HCT116 (cell line): ENCODE data around the gene C2CD3. TPM values are rescaled to one million over a fixed set of nuclear protein-coding genes. Genes with fewer than 3 reads are reported as not detected.

Source experiments
- ATAC-seq: fragments of 200-7000 bp; cut with Tn5 transposase; 2 replicates; pipeline ENCODE4 v1.9.1; 2020; ENCODE audit warnings: mild to moderate bottlenecking, moderate library complexity
- BruUV-seq: library from RNA; stranded (reverse); fragments of 400-500 nt; replicated peaks from 2 replicates; lab custom pipeline; 2021; lab: Mats Ljungman, UMichigan
- CTCF ChIA-PET: fragments of 300-600 bp; sonication (Branson Sonifier 250); formaldehyde crosslinking; loops from one replicate; lab custom pipeline; 2021; ENCODE audit warnings: antibody characterized with exemption; lab: Charles Lee
- POLR2A ChIA-PET: fragments of 300-600, 350-600 bp; sonication (Branson Sonifier 250); formaldehyde crosslinking; loops from one replicate; lab custom pipeline; 2021; ENCODE audit warnings: antibody characterized with exemption; lab: Charles Lee
- RAD21 ChIA-PET, 2 experiments: fragments of 300-600 bp; sonication (Branson Sonifier 250); formaldehyde crosslinking; loops; one replicate each; lab custom pipeline; 2023; ENCODE audit warnings: low total read pairs in 2 of 2; ENCODE audit not compliant: uncharacterized antibody in 2 of 2, unreplicated experiment in 2 of 2, low non-redundant PET in 1 of 2; lab: Charles Lee
- DNase-seq: peaks from one replicate; pipeline ENCODE4 v3.0.0-alpha.2; 2010; ENCODE audit warnings: low read depth, low spot score
- H2AFZ ChIP-seq: fragments of 200-600 bp; shearing (Covaris generic), sonication (generic); 2 replicates; pipeline ENCODE4 v1.6.1; 2017; ENCODE audit warnings: low read depth, mixed run types, mixed read lengths, antibody characterized with exemption, low read length; ENCODE audit not compliant: poor library complexity, severe bottlenecking
- H3K27ac ChIP-seq: 2 replicates; pipeline ENCODE4 v1.5.1; 2012; ENCODE audit warnings: low read depth, low read length
- H3K27me3 ChIP-seq: fragments of 200-600 bp; sonication (generic); 2 replicates; pipeline ENCODE4 v1.6.1; 2016; ENCODE audit warnings: mixed run types, low read length, mixed read lengths; ENCODE audit not compliant: insufficient read depth
- H3K36me3 ChIP-seq, 2 experiments: fragments of 200-500 bp in 1 of 2; fragments of 200-600 bp in 1 of 2; sonication (Bioruptor generic) in 1 of 2; sonication (generic) in 1 of 2; 2 replicates each; pipeline versions ENCODE4 v1.5.1 to v1.6.1; 2014 to 2016; ENCODE audit warnings: low read length in 2 of 2, inconsistent platforms in 1 of 2, mixed read lengths in 1 of 2, mixed run types in 1 of 2; ENCODE audit not compliant: insufficient read depth in 2 of 2, control insufficient read depth in 1 of 2
- H3K4me1 ChIP-seq, 2 experiments: fragments of 200-600 bp in 1 of 2; sonication (generic) in 1 of 2; 2 replicates each; pipeline versions ENCODE4 v1.5.1 to v1.6.1; 2012 to 2017; ENCODE audit warnings: low read length in 2 of 2, inconsistent platforms in 1 of 2, mild to moderate bottlenecking in 1 of 2, mixed read lengths in 1 of 2, mixed run types in 1 of 2, moderate library complexity in 1 of 2; ENCODE audit not compliant: insufficient read depth in 2 of 2, control insufficient read depth in 1 of 2
- H3K4me2 ChIP-seq: fragments of 200-600 bp; sonication (generic); 2 replicates; pipeline ENCODE4 v1.6.1; 2017; ENCODE audit warnings: mixed run types, low read length, mixed read lengths
- H3K4me3 ChIP-seq, 2 experiments: fragments of 200-600 bp in 1 of 2; sonication (generic) in 1 of 2; replicated peaks in 1 of 2; 2 replicates each; pipeline ENCODE4 v1.5.1; 2011 to 2016; ENCODE audit warnings: low read length in 2 of 2, control low read depth in 1 of 2, low read depth in 1 of 2, mild to moderate bottlenecking in 1 of 2, mixed read lengths in 1 of 2, mixed run types in 1 of 2
- H3K79me2 ChIP-seq: fragments of 200-600 bp; sonication (generic); 2 replicates; pipeline ENCODE4 v1.6.1; 2017; ENCODE audit warnings: mild to moderate bottlenecking, mixed run types, low read length, moderate library complexity, mixed read lengths; ENCODE audit not compliant: insufficient read depth
- H3K9ac ChIP-seq: fragments of 200-600 bp; sonication (generic); 2 replicates; pipeline ENCODE4 v1.6.1; 2016; ENCODE audit warnings: low read length, mixed read lengths
- H3K9me2 ChIP-seq: fragments of 200-600 bp; sonication (generic), shearing (Covaris generic); 2 replicates; pipeline ENCODE4 v1.6.1; 2017; ENCODE audit warnings: mixed run types, mild to moderate bottlenecking, moderate library complexity; ENCODE audit not compliant: insufficient read depth
- H3K9me3 ChIP-seq, 2 experiments: fragments of 200-500 bp in 1 of 2; fragments of 200-600 bp in 1 of 2; sonication (Bioruptor generic) in 1 of 2; sonication (generic) in 1 of 2; 2 replicates each; pipeline ENCODE4 v1.6.1; 2014 to 2017; ENCODE audit warnings: low read length in 2 of 2, mixed read lengths in 2 of 2, inconsistent platforms in 1 of 2, low read depth in 1 of 2, mild to moderate bottlenecking in 1 of 2, mixed run types in 1 of 2, moderate library complexity in 1 of 2; ENCODE audit not compliant: control insufficient read depth in 1 of 2, insufficient read depth in 1 of 2
- H4K20me1 ChIP-seq: fragments of 200-600 bp; sonication (generic), shearing (Covaris generic); 2 replicates; pipeline ENCODE4 v1.6.1; 2017; ENCODE audit warnings: mixed run types, mild to moderate bottlenecking, moderate library complexity; ENCODE audit not compliant: insufficient read depth
- CEBPB ChIP-seq: IDR thresholded peaks from 2 replicates; pipeline ENCODE4 v1.6.1; 2012; ENCODE audit warnings: low read depth
- CTCF ChIP-seq, 3 experiments: fragments of 200-600 bp in 1 of 3; sonication (generic) in 1 of 3; IDR thresholded peaks in 2 of 3; conservative IDR thresholded peaks in 1 of 3; 2 replicates each; pipeline ENCODE4 v1.5.1; 2012 to 2017; ENCODE audit warnings: low read depth in 2 of 3, low read length in 2 of 3, antibody characterized with exemption in 1 of 3, borderline replicate concordance in 1 of 3, control low read depth in 1 of 3, mild to moderate bottlenecking in 1 of 3, mixed read lengths in 1 of 3, mixed run types in 1 of 3, moderate library complexity in 1 of 3; ENCODE audit not compliant: insufficient read depth in 1 of 3
- ELF1 ChIP-seq: IDR thresholded peaks from 2 replicates; pipeline ENCODE4 v1.6.1; 2012; ENCODE audit warnings: low read depth, borderline replicate concordance
- JUND ChIP-seq: IDR thresholded peaks from 2 replicates; pipeline ENCODE4 v1.6.1; 2012
- RAD21 ChIP-seq: IDR thresholded peaks from 2 replicates; pipeline ENCODE4 v1.6.1; 2012; ENCODE audit warnings: low read depth, mild to moderate bottlenecking
- REST ChIP-seq: IDR thresholded peaks from 2 replicates; pipeline ENCODE4 v1.6.1; 2012; ENCODE audit warnings: low read depth
- SIN3A ChIP-seq: IDR thresholded peaks from 2 replicates; pipeline ENCODE4 v1.6.1; 2012; ENCODE audit warnings: low read depth
- SP1 ChIP-seq: IDR thresholded peaks from 2 replicates; pipeline ENCODE4 v1.6.1; 2012; ENCODE audit warnings: low read depth
- YY1 ChIP-seq: IDR thresholded peaks from 2 replicates; pipeline ENCODE4 v1.6.1; 2011; ENCODE audit warnings: low read length, low read depth, moderate library complexity, mild to moderate bottlenecking; ENCODE audit not compliant: insufficient replicate concordance; ENCODE audit errors: extremely low read depth
- intact Hi-C: fragments of 100-400 bp; cut with micrococcal nuclease; formaldehyde crosslinking; loops from 2 replicates; pipeline ENCODE4 v1.10.0; 2022
- total RNA-seq: library from RNA; stranded (reverse); gene quantifications from one replicate; pipeline ENCODE4 v1.2.1, GENCODE V29; 2021; ENCODE audit not compliant: unreplicated experiment

Gene C2CD3
- total RNA-seq, 1 experiment from 2014 or later: 30.6 TPM

GRCh38 chr11:73996161-73996747, 174.5 kb downstream of the C2CD3 start:
- Histone ChIP-seq H3K9me3 (no peaks in the 10 kb centered on the region), H4K20me1 (no peaks in the 10 kb centered on the region), H3K4me3 (no peak overlapping the region), H3K36me3 (no peaks in the 10 kb centered on the region), H3K79me2 (no peaks in the 10 kb centered on the region), H3K27me3 (no peaks in the 10 kb centered on the region), H3K9ac (no peak overlapping the region), H3K4me1 (no peaks in the 10 kb centered on the region), H3K9me2 (no peaks in the 10 kb centered on the region), H3K4me2 (no peak overlapping the region), H2AFZ (no peak overlapping the region), H3K27ac (no peak overlapping the region)
- intact Hi-C loops: no loop called here
- ChIA-PET CTCF (no interaction called here), RAD21 (no interaction called here), POLR2A (no interaction called here)
- BruUV-seq: no TSS peak
- ATAC-seq: no peak
- no peak for TF ChIP-seq SP1
- no peak for TF ChIP-seq JUND
- TF ChIP-seq YY1: no peak
- TF ChIP-seq RAD21: no peak
- TF ChIP-seq REST: no peak
- no peak for TF ChIP-seq CEBPB
- TF ChIP-seq ELF1: no peak
- TF ChIP-seq CTCF (IDR thresholded peaks at IDR 0.05 in 2 of 3, conservative IDR thresholded peaks at IDR 0.05 in 1 of 3; ENCODE audit: borderline replicate concordance in 1 of 3, insufficient read depth in 1 of 3, low read depth in 2 of 3, low read length in 2 of 3): no peak
- TF ChIP-seq SIN3A: no peak
- DNase-seq: no peak
